NK-92 (cell line): ENCODE data around the gene MALAT1.
A peak's percentile ranks its signal among the peaks of the same experiment; 100 is the strongest.
"Not testable (repeated sequence)": the region's sequence is repeated elsewhere in the genome, so short reads cannot be mapped to it uniquely, and the experiment has no call there.

Experiments used
- DNase-seq: peaks from one replicate; lab custom pipeline; 2025; ENCODE audit not compliant: unreplicated experiment; lab: John Stamatoyannopoulos, UW

Gene MALAT1

DNA sequence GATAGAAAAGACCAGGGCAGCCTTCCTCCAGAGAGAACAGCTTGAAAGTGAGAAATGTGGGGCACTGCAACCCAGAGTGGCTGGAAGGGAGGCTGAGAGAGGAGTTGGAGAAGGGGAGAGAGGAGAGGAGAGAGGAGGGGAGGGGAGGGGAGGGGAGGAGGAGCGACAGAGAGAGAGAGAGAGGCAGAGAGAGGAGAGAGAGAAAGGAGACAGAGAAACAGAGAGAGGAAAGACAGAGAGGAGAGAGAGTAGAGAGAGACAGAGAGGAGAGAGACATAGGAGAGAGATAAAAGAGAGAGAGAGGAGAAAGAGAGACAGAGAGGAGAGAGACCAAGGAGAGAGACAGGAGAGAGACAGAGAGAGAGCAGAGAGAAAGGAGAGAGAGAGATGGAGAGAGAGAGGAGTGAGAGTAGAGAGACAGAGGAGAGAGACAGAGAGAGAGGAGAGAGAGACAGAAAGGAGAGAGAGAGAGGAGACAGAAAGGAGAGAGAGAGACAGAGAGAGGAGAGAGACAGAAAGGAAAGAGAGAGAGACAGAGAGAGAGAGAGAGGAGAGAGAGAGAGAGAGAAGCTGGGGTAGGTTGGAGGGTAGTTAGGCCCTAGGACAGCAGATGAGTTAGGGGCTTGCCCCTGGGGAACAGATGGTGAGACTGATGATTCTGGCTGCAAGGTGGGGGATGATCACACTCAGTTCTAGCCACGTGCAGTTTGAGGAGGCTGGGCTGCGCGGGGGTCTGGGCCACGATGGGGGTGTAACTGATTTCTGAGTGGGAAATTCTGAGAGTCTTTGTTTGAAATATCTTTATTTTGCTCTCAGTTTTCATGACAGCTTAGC lies 17.5 kb downstream of the MALAT1 start:
- no peak for DNase-seq

DNA sequence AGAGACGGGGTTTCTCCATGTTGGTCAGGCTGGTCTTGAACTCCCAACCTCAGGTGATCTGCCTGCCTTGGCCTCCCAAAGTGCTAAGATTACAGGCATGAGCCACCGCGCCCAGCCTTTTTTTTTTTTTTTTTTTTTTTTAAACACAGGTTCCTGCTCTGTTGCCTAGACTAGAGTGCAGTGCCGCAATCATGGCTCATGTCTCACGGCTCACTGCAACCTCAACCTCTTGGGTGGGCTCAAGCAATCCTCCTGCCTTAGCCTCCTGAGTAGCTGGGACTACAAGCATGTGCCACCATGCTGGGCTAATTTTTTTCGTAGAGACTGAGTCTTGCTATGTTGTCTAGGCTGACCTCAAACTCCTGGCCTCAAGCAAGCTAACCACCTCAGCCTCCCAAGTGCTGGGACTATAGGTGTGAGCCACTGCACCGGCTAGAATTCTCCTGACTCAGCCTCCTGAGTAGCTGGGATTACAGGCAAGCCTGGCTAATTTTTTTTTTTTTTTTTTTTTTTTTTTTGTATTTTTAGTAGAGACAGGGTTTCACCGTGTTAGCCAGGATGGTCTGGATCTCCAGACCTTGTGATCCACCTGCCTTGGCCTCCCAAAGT lies 20.2 kb downstream of the MALAT1 start:
- DNase-seq: not testable (repeated sequence)

DNA sequence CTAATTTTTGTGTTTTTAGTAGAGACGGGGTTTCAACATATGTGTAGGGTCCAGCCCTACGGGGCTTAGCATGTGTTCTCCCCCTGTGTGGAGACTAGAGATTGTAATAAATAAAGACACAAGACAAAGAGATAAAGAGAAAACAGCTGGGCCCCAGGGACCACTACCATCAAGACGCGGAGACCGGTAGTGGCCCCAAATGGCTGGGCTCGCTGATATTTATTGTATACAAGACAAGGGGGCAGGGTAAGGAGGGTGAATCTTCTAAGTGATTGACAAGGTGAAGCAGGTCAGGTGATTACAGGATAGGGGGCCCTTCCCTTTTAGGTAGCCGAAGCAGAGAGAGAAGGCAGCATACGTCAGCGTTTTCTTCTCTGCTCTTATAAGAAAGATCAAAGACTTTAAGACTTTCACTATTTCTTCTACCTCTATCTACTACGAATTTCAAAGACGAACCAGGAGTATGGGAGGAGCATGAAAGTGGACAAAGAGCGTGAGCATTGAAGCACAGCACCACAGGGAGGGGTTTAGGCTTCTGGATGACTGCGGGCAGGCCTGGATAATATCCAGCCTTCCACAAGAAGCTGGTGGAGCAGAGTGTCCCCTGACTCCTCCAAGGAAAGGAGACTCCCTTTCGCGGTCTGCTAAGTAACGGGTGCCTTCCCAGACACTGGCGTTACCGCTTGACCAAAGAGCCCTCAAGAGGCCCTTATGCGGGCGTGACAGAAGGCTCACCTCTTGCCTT lies 23.1 kb downstream of the MALAT1 start:
- DNase-seq: not testable (repeated sequence)

DNA sequence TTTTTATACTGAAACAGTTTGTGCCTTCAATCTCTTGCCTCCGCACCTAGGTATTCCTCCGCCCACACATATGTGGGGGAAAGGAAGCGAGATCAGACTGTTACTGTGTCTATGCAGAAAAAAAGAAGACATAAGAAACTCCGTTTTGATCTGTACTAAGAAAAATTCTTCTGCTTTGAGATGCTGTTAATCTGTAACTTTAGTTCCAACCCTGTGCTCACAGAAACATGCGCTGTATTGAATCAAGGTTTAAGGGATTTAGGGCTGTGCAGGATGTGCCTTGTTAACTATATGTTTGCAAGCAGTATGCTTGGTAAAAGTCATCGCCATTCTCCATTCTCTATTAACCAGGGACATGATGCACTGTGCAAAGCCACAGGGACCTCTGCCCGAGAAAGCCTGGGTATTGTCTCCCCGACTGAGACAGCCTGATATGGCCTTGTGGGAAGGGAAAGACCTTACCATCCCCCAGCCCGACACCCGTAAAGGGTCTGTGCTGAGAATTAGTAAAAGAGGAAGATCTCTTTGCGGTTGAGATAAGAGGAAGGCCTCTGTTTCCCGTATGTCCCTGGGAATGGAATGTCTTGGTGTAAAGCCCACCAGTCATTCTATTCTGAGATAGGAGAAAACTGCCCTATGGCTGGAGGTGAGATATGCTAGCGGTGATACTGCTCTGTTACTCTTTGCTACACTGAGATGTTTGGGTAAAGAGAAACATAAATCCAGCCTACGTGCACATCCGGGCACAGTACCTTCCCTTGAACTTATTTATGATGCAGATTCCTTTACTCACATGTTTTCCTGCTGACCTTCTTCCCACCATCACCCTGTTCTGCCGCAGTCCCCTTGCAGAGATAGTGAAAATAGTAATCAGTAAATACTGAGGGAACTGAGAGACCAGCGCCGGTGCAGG lies 24.1 kb downstream of the MALAT1 start:
- not testable (repeated sequence) for DNase-seq

DNA sequence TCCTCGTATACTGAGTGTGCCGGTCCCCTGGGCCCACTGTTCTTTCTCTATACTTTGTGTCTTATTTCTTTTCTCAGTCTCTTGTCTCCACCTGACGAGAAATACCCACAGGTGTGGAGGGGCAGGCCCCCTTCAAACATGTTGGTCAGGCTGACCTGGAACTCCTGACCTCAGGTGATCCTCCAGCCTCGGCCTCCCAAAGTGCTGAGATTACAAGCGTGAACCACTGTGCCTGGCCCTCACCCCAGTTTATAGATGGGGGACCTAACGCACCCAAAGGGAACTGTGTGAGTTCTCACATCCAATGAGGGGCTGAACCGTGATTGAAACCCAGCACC lies 24.8 kb downstream of the MALAT1 start:
- DNase-seq: not testable (repeated sequence)

DNA sequence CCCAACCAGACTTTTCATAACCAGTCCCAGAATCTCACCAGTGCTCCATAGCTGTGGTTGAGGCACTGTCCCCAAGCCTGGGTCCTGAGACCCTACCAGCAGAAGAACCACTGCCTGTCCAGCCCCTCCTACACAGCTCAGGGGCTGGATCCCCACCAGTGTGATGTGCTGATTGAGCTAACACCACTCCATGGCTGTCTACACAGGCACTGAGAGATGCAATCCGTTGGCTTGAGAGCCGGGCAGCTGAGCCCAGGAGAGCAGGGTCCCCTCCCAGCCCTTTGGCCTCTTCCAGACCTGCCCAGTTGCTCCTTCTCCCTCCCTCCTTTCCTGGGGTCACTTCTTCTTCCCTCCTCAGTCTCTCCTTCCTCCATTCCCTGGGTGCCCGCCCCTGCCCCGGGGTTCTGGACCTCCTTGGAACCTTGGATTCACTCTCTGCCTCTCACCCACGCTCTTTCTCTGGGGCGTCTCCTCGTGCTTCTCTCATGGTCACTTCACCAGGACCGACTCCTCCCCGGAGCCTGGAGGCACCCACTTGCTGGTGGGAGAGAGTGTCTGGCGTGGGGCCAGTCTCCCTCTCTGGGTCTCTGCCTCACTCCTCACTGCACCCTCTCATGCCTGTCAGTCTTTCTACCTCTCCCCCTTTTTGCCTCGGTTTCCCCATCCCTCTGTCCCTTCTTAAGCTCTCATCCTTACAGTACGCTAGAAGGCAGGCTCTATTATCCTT lies 25.3 kb downstream of the MALAT1 start:
- no peak for DNase-seq

DNA sequence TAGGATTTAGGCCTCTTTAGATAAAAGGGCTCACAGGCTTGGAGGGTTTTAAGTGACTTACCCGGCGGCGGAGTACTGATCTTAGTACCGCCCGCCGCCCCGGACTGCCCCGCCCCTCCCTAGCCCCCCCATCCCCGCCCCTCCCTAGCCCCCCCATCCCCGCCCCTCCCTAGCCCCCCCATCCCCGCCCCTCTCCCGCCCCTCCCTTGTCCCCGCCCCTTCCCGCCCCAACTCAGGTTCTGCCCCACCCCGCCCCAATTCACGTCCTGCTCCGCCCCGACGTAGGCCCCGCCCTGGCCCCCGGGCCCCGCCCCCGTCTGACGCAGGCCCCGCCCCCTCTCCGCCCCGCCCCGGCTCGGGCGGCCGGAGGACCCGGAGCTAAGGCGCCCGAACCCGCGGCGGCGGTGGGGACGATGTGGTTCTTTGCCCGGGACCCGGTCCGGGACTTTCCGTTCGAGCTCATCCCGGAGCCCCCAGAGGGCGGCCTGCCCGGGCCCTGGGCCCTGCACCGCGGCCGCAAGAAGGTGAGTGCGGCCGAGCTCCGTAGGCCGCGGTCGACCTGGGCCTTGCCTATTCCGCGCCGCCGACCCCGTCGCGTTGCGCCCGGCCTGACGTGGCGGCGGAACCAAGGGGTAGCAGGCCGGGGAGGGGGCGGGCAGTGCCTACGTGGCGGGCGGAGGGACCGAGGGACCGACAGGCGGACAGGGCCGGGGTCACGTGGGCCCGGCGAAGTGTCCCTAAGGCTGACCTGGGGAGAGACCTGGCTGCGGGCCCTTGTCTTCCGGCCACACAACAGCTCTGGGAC lies 26.1 kb downstream of the MALAT1 start, which contains the start of gene SCYL1:
Gene SCYL1 (plus strand): TSS at position 343 of the 805 bp plus-strand sequence. CDS start 71 bp downstream, at position 414.
- peak; percentile 45 for DNase-seq

DNA sequence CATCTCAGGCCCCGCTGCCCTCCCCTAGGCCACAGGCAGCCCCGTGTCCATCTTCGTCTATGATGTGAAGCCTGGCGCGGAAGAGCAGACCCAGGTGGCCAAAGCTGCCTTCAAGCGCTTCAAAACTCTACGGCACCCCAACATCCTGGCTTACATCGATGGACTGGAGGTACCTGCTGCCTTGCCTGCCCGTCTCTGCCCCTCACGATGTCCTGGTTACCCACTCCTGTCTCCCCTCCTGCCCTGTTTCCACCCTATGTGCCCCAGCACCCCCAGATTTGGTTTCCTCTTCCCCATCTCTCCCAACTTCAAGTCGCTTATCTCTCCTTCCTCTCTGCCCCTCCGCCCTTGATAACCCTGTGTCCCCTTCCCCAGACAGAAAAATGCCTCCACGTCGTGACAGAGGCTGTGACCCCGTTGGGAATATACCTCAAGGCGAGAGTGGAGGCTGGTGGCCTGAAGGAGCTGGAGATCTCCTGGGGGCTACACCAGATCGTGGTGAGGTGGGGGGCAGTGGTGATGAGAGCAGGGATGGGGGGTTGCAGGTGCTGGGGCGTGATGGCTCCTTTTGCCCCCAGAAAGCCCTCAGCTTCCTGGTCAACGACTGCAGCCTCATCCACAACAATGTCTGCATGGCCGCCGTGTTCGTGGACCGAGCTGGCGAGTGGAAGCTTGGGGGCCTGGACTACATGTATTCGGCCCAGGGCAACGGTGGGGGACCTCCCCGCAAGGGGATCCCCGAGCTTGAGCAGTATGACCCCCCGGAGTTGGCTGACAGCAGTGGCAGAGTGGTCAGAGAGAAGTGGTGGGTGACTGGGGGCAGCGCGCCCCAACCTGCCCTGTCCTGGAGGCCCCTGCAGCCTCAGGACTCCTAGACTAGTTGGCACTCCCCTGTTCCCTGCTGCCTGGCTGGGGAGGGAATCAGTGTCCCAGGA lies 27.0 kb downstream of the MALAT1 start:
- DNase-seq: no peak

DNA sequence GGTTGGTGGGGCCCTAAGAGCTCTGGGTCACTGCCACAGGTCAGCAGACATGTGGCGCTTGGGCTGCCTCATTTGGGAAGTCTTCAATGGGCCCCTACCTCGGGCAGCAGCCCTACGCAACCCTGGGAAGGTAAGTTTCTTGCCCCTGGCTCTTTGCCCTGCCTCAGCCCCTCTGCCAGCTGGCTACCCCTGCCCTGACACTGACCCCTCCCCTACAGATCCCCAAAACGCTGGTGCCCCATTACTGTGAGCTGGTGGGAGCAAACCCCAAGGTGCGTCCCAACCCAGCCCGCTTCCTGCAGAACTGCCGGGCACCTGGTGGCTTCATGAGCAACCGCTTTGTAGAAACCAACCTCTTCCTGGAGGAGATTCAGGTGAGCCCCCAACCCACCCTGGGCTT lies 27.9 kb downstream of the MALAT1 start:
- DNase-seq: no peak

DNA sequence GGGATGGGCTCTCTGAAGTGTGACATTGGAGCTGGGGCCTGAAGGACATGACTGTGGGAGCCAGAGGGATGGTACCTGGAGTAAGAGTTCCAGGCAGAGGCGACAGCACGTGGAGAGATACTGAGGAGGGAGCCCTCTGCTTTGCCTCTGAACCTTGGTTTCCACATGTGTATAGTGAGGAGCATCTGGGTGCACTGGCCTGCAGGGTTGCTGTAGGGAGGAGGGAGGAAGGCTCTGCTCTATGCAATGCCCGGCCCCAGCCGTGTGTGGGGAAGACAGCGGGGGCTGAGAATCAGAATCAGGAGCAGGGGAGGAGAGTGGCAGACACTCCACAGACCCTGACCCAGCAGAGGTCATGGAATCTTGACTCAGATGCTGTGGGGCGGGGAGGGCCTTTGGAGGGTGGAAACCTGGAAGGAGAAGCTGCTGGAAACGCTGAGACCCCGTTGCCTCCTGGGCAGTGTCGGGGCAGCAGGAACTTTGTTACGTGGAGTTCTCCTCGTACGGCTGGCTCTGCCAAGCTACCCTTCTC lies 30.0 kb downstream of the MALAT1 start:
- DNase-seq: no peak

DNA sequence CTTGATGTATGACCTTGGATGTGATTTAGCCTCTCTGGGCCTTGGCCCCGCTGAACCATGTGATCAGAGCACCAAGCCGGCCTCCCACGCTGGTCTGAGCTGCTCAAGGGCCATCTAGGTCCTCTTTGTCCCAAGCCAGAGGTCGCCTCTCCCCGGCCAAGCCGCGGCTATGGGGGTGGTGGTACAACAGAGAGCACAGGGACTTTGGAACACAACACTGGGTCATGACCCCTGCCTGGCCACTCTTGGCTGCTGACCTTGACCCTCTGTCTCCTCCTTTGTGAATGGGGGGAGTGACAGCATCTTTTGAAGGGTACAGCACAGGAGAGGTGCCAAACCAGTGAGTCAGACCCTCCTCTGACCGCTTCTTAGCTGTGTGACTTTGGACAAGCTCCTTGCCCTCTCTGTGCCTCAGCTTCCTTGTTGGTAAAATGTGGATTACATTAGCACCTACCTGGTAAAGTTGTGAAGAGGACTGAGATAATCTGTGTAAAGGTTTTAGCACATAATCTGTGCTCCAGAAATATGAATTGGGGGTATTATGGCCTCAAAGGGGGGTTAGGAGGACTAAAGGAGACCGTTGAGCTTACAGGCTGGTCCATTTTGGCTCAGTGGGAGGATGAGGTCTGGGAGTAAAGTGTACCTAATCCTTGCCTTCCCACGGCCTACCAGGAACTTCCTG lies 30.8 kb downstream of the MALAT1 start:
- DNase-seq: no peak

DNA sequence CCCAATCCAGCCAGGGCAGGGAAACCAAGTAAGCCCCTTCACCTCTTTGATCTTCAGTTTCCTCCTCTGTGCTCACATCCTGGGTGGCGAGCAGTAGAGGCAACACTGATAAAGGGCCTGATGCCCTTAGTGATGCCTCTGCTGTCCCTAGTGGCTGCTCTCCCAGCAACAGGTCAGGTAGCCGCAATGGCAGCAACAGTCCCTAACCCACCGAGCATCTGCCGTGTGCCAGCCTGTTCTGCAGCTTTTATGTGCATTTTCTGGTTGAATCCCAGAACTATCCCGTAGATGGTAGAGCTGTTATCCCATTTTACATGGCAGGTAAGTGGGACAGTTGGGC lies 31.3 kb downstream of the MALAT1 start:
- DNase-seq: no peak

DNA sequence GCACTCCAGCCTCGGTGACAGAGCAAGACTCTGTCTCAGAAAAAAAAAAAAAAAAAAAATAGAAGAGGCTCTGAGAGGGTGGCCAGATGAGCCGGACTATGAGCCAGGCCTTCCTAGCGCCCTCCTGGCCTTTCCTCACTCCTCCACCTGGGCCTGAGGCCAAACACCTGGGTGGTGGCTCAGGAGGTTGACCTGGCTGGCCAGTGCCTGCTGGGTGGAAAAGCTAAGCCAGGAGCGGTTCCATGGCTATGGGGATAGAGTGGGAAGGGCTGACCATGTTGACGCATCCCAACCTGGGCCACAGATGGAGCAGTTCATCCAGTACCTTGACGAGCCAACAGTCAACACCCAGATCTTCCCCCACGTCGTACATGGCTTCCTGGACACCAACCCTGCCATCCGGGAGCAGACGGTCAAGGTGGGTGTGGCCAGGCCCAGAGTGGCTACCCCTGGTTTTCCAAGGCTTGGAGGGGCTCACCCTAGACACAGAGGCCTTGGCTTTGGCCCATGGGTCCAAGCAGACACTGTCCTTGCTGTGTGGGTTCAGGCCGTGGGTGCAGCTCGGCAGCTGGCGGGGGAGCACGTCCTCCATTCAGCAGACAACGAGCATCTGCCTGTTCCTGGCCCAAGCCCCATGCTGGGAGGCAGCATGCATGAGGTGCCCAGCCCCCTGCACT lies 33.7 kb downstream of the MALAT1 start:
- no peak for DNase-seq

DNA sequence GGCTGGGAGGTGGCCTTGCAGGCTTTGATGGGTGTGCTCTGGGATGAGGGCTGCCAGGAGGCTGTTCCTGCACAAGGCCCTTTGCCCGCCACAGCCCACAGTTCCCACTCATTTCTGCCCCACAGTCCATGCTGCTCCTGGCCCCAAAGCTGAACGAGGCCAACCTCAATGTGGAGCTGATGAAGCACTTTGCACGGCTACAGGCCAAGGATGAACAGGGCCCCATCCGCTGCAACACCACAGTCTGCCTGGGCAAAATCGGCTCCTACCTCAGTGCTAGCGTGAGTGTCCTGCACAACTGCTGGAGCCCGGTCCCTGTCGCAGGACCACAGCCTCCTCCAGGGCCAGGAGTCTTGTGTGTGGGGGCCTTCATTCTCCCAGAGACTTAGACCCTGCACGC lies 36.3 kb downstream of the MALAT1 start:
- no peak for DNase-seq

DNA sequence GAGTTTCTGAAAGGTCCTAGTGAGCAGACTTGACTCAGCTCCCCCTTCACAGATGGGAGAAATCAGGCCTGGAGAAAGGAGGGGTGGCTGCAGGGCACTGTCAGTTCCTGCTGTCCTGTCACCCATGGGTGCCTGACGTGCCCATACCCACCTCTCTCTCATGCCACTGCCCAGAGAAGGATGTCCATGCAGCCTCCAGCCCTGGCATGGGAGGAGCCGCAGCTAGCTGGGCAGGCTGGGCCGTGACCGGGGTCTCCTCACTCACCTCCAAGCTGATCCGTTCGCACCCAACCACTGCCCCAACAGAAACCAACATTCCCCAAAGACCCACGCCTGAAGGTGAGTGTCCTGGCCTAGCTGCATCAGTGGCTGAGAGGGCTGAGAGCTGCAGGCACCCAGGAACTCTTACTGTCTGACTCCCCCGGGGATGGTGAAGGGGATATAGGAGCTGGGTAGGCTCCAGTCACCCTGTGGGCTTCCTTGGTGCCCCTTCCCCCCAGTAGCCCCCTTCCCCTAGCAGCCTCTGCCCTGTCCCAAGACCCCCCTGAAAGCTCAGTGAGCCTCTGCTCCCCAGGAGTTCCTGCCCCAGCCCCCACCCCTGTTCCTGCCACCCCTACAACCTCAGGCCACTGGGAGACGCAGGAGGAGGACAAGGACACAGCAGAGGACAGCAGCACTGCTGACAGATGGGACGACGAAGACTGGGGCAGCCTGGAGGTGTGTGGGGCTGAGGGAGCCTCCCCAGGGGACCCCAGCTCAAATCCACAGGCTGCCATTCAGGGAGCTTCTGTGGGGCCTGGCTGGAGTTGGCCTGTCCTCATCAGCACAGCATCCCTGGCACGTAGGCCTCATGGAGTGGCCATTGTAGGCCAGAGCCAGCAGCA lies 37.8 kb downstream of the MALAT1 start:
- no peak for DNase-seq

DNA sequence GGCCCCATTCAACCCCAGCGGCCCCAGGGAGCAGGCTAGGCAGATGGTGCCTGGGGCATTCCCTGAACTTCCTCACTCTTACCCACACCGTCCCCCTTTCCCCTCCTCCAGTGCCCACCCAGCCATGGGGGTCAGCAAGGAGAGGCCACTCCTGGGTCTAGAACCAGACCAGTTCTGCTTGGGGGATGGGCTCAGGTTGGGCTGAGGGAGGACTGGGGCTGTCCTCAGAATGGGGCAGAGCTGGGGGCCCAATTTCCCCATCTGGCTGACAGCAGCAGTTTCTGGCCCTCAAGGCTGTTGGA lies 38.4 kb downstream of the MALAT1 start:
- DNase-seq: no peak
